GM19328 (cell line): ENCODE results near the gene ZBTB7B.
A peak's percentile ranks its signal among the peaks of the same experiment; 100 is the strongest.
"Not testable (repeated sequence)": the region's sequence is repeated elsewhere in the genome, so short reads cannot be mapped to it uniquely, and the experiment has no call there.

Experiments
- ATAC-seq: cut with Tn5 transposase; IDR thresholded peaks from one replicate; pipeline ENCODE4 v1.9.1; 2021; ENCODE audit warnings: mild to moderate bottlenecking, moderate library complexity; ENCODE audit not compliant: unreplicated experiment

The ZBTB7B gene

GRCh38 chr1:154986736-154987135 lies 15.9 kb upstream of the ZBTB7B start:
- not testable (repeated sequence) for ATAC-seq

- no peak for ATAC-seq
Measured at GRCh38 chr1:154987326-154987725, 15.3 kb upstream of the ZBTB7B start.

- ATAC-seq: no peak
Measured at GRCh38 chr1:154988058-154988954, 14.3 kb upstream of the ZBTB7B start.

GRCh38 chr1:154989195-154989860 lies 13.3 kb upstream of the ZBTB7B start:
- ATAC-seq: no peak

GRCh38 chr1:154990276-154990675 lies 12.3 kb upstream of the ZBTB7B start:
- no peak for ATAC-seq

- ATAC-seq: no peak
Measured at GRCh38 chr1:154992721-154993571, 9.7 kb upstream of the ZBTB7B start.

- ATAC-seq: no peak
Measured at GRCh38 chr1:154993572-154994268, 8.9 kb upstream of the ZBTB7B start, which contains the start of gene LENEP. TSS of gene LENEP (plus strand) at chr1:154993586. CDS start at chr1:154993608, 22 bp downstream.

- ATAC-seq: no peak
Measured at GRCh38 chr1:154994269-154994587, 8.4 kb upstream of the ZBTB7B start.

GRCh38 chr1:154994591-154994990 lies 8.0 kb upstream of the ZBTB7B start:
- no peak for ATAC-seq

GRCh38 chr1:154995301-154995983 lies 7.2 kb upstream of the ZBTB7B start:
- not testable (repeated sequence) for ATAC-seq

- no peak for ATAC-seq
Measured at GRCh38 chr1:154996966-154997701, 5.5 kb upstream of the ZBTB7B start.

GRCh38 chr1:154998201-154998780 lies 4.3 kb upstream of the ZBTB7B start:
- ATAC-seq: no peak

GRCh38 chr1:154998818-154999570 lies 3.6 kb upstream of the ZBTB7B start:
- no peak for ATAC-seq

- no peak for ATAC-seq
Measured at GRCh38 chr1:154999571-155000410, 2.8 kb upstream of the ZBTB7B start.

GRCh38 chr1:155000411-155000725 lies 2.2 kb upstream of the ZBTB7B start:
- ATAC-seq: no peak

GRCh38 chr1:155000726-155001424 lies 1.7 kb upstream of the ZBTB7B start:
- peak; percentile 43 for ATAC-seq

GRCh38 chr1:155001425-155001674 lies 1.3 kb upstream of the ZBTB7B start:
- ATAC-seq: no peak
